Frontal cortex (tissue), 4 donors: ENCODE measurements around the gene KIAA0753. TPM values are rescaled to one million over a fixed set of nuclear protein-coding genes. Genes with fewer than 3 reads are reported as not detected.

Experiments
- DNase-seq, 2 donors: peaks; one replicate each; pipeline ENCODE4 v3.0.0; 2012; ENCODE audit warnings: low spot score in 2 of 2
- FAIRE-seq: peaks from 2 replicates; lab custom pipeline; 2012; peaks lifted over from hg19 to GRCh38; lab: Jason Lieb, UNC
- total RNA-seq: library from RNA; depleted of rRNA; stranded (reverse); fragments of >200 nt; gene quantifications from one replicate; pipeline ENCODE4 v1.2.3, GENCODE V29; 2014
- donor health status: control.
- donor health status: control.
- donor health status: control.

The KIAA0753 gene
- total RNA-seq, 1 donor from 2014 or later = 26.5 TPM

DNA sequence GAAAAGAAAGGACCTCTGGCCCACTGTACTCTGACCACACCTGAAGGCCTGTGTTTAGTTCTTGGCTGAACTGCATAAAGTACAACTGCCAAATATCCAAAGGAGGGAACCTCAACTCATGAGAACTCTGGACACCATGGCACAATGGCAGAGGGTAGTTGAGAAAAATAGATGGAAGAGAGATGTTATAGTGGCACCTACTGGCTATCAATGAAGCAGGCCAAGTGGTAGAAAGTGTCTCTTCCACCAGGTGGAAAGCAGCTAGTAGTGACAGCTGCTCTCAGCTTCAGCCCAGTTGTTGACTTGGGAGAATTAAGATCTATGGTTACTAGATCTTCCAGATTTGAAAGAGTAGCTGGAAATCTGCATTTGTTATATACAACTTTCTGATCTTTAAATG, 7.7 kb upstream of the KIAA0753 start:
- FAIRE-seq = no peak

GRCh38 chr17:6643451-6644125, 3.1 kb upstream of the KIAA0753 start:
- DNase-seq (no peak), FAIRE-seq (no peak)

More for the DNA sequence above, 7.7 kb upstream of the KIAA0753 start:
- no peak for DNase-seq

GRCh38 chr17:6642592-6642991, 2.1 kb upstream of the KIAA0753 start:
- FAIRE-seq = no peak

GRCh38 chr17:6641247-6641863, 844 bp upstream of the KIAA0753 start:
- no peak for FAIRE-seq
- no peak for DNase-seq

More at GRCh38 chr17:6642592-6642991, 2.1 kb upstream of the KIAA0753 start:
- no peak for DNase-seq

GRCh38 chr17:6639586-6640535, 650 bp downstream of the KIAA0753 start:
- FAIRE-seq (no peak), DNase-seq (no peak)

DNA sequence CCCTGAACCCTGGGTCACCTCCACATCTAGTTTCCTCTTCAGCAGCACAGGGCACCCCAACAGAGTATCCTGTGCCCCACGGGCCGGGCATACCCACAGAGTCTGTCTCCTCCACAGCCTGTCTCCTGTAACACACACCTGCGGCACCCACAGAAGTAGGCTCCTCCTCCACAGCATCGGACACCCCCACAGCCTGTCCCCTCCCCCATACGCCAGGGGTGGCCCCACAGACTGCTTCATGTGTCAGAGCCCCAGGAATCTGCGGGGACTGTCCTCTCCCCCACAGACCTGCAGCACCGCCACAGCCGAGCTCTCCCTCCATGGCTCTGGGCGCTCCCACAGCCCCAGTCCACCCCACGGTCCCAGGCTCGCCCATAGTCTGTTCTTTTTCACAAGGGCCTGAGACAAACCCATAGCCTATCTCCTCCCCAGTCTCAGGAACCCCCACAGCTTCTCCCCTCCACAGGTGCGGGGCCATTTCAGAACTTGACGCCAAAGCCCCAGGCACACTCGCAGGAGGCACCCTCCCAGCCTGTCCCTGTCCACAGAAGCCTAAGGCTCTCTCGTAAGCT, 1.4 kb downstream of the KIAA0753 start:
- DNase-seq = no peak
- FAIRE-seq = no peak

DNA sequence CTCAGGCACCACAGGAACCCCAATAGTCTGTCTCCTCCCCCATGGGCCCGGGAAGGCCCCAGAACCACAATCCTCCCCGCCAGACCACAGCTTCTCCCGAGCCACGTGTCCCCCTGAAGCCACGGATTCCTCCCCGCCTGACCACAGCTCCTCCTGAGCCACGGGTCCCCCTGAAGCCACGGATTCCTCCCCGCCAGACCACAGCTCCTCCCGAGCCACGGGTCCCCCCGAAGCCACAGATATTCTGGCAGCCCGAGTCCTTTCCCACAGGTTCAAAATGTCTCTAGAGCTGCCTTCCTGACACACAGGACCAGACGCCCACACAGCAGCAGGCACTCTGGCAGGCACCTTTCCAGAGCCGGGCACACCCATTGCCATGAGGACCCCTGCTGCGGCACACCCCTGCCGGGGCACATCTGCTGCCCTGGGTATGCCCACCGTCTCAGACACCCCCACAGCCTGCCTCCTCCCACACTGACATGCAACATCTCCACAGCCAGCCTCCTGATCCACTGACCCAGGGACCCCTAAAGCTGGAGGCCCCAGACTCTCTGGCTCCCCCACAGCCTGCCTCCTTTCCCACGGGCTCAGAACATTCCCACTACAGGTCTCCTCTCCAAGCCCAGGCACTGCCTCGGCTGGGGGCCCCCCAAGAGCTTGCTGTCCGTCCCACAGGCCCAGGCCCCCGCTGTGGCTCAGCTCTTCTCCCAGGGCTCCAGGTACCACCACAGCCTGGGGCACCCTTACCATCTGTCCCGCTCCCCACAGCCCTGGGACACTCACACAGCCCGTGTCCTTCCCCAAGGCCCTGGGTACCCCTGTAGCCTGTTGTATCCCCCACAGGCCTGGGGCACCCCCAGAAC, 2.2 kb downstream of the KIAA0753 start:
- DNase-seq (no peak), FAIRE-seq (no peak)

- no peak for FAIRE-seq
These were observed 3.1 kb downstream of the KIAA0753 start for GRCh38 chr17:6637458-6637840.

GRCh38 chr17:6636616-6637457, 3.7 kb downstream of the KIAA0753 start:
- DNase-seq (no peak), FAIRE-seq (no peak)

More at GRCh38 chr17:6637458-6637840, 3.1 kb downstream of the KIAA0753 start:
- DNase-seq = no peak

DNA sequence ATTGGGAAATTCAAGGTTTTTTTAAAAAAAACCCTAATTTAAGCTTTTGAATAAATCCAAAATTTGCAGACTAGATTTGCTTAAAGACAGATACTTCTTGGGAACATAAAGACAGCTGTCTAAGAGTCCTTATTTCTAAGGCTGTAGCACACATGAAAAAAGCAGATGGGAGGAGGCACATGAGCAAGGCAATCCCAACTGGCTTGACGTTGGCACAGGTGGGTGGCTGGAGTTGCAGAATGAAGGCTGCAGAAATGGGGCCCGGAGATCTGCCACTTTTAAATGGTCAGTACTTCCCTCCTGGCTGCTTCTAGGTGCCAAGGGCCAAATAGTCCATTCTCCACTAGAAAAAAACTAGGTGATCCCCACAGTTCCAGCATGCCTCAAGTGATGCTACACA, 4.4 kb downstream of the KIAA0753 start:
- DNase-seq (no peak), FAIRE-seq (no peak)

GRCh38 chr17:6633263-6633662, 7.2 kb downstream of the KIAA0753 start:
- DNase-seq (no peak), FAIRE-seq (no peak)

DNA sequence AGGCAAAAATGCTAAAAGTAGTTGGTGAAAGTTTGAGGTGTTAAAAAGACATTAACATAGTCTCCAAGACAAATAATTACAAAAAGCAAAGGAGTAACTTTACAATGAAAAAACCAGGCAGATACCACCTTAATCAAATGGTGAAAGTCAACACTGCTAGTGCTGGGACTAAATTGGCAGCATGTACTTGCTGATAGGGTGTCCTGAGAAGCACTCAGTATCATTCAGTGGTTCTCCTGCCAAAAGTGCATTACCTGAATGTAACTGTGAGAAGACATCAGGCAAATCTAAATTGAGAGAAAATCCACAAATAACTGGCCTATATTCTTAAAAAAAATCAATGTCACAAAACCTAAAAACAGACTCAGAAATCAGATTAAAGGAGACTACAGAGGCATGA, 8.0 kb downstream of the KIAA0753 start:
- DNase-seq (no peak), FAIRE-seq (no peak)

- FAIRE-seq (no peak), DNase-seq (no peak)
These were observed 10.1 kb downstream of the KIAA0753 start for GRCh38 chr17:6630390-6630789.

GRCh38 chr17:6627019-6627418, 13.5 kb downstream of the KIAA0753 start:
- FAIRE-seq (no peak), DNase-seq (no peak)

GRCh38 chr17:6626616-6627015, 13.9 kb downstream of the KIAA0753 start:
- no peak for DNase-seq
- FAIRE-seq = no peak

DNA sequence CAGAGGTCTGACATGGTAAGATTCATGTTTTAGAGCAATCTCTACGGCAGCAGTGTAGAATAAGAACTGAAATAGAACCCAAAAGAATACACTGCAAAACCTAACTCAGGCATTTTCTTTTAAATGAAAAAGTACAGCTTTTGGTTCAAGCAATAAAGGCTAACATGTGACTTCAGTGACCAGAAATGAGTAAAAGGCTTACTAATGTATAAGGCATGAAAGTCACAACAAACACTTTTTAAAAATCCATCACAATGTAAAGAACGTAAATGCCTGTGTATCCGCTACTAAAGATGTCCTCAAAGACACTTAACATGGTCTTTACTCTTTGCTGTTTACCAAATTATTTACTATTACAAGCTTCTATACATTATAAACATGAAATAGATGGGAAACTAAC, 16.6 kb downstream of the KIAA0753 start:
- FAIRE-seq = no peak

GRCh38 chr17:6611231-6611630, 29.3 kb downstream of the KIAA0753 start:
- FAIRE-seq = no peak
- no peak for DNase-seq

More for the DNA sequence above, 16.6 kb downstream of the KIAA0753 start:
- no peak for DNase-seq

DNA sequence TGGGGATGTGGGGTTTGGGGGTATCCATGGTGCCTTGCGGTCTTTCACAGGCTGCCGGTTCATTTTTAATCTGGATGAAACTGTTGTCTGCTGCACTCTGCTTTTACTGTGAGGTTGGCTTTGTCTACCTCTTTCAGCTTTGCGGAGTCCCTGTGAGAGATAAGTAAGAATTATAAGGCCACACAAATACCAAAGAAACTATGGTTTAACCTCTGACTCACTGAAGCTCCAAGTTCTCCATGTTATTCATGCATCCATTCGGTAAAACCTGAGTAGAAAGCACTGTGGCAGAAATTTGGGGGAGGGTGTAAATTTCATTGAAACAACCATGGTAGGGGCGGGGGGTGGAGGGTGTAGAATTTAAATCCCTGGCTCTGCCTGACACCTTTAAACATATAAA, 30.5 kb downstream of the KIAA0753 start:
- FAIRE-seq (no peak), DNase-seq (no peak)
